Coronary artery (tissue), 2 donors: ENCODE results near the gene CPS1.

ENCODE experiments used
- DNase-seq: peaks from one replicate; pipeline ENCODE4 v3.0.0-alpha.2; 2017; ENCODE audit warnings: low spot score
- H3K27ac ChIP-seq, 2 donors: fragments of 200-600 bp; sonication (generic); one replicate each; pipeline ENCODE4 v1.5.1; 2016 to 2019
- H3K4me3 ChIP-seq: fragments of 200-600 bp; sonication (generic); 2 replicates; pipeline ENCODE4 v1.5.1; 2016; ENCODE audit warnings: mild to moderate bottlenecking, moderate library complexity
- TF ChIP-seq, protein P1 (sequence below): fragments of 200-600 bp; sonication (generic); IDR thresholded peaks from one replicate; pipeline ENCODE4 v1.5.1; 2019; ENCODE audit warnings: antibody characterized with exemption

The CPS1 gene

DNA sequence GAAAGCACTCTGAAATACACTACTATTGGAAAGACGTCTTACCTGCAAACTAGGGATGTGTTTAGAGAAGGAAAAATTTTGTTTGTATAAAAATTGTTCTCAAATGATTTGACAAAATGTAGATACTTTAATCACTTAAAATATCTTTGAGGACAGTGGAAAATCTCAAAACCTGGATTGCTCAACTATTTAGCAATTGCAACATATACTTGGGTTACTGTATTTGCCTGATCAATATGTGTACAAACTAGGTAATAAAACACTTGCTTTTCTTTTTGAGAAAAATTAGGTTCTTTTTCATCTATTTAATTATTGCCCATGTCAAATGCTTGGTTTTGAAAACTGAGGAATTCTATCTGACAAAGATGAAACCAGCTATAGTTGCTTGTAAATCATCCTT is 60.9 kb downstream of the CPS1 start:
- TF ChIP-seq, protein P1, sequence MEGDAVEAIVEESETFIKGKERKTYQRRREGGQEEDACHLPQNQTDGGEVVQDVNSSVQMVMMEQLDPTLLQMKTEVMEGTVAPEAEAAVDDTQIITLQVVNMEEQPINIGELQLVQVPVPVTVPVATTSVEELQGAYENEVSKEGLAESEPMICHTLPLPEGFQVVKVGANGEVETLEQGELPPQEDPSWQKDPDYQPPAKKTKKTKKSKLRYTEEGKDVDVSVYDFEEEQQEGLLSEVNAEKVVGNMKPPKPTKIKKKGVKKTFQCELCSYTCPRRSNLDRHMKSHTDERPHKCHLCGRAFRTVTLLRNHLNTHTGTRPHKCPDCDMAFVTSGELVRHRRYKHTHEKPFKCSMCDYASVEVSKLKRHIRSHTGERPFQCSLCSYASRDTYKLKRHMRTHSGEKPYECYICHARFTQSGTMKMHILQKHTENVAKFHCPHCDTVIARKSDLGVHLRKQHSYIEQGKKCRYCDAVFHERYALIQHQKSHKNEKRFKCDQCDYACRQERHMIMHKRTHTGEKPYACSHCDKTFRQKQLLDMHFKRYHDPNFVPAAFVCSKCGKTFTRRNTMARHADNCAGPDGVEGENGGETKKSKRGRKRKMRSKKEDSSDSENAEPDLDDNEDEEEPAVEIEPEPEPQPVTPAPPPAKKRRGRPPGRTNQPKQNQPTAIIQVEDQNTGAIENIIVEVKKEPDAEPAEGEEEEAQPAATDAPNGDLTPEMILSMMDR = no peak
- Histone ChIP-seq H3K27ac (no peak overlapping the region), H3K4me3 (no peak overlapping the region)
- no peak for DNase-seq

DNA sequence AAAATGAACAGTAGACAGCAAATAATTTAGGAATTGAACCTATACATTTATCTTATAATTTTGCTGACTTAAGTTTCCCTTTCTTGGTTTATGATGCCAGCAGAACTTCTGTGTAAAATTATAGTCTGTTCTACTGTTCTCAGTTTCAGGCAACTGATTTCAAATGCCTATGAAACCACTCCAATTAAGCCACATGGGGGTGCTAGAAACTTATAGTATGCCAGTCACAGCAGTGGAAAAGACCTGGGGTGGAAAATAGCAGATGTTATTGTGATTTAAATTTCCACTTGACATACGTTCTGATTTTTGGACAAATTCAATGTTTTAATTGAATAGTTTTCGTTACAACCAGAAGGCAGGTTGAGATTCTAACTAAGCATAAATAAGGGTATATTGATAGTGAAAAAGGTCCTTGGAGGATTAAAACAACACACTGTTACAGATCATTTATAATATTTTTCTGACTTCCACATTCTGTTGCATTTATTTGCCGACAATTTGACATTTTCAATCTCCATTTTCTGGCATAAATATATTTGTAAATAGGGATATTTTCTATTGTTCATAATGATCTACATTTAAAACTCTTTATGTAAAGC is 61.4 kb downstream of the CPS1 start:
- no peak for DNase-seq
- H3K4me3 ChIP-seq = no peak overlapping the region
- TF ChIP-seq, protein P1 = peak; percentile 33
- no peak overlapping the region for H3K27ac ChIP-seq

DNA sequence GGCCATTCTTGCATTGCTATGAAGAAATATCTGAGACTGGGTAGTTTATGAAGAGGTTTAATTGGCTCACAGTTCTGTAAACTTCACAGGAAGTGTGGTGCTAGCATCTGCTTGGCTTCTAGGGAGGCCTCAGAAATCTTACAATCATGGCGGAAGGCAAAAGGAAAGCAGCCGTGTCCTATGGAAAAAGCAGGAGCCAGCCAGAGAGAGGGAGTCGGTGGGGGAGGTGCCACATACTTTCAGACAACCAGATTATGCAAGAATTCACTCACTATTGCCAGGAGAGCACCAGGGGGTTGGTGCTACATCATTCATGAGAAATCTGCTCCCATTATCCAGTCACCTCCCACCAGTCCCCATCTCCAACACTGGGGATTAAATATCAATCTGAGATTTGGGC is 64.1 kb downstream of the CPS1 start:
- H3K4me3 ChIP-seq = no peak overlapping the region
- TF ChIP-seq, protein P1 = no peak
- no peak overlapping the region for H3K27ac ChIP-seq
- no peak for DNase-seq

DNA sequence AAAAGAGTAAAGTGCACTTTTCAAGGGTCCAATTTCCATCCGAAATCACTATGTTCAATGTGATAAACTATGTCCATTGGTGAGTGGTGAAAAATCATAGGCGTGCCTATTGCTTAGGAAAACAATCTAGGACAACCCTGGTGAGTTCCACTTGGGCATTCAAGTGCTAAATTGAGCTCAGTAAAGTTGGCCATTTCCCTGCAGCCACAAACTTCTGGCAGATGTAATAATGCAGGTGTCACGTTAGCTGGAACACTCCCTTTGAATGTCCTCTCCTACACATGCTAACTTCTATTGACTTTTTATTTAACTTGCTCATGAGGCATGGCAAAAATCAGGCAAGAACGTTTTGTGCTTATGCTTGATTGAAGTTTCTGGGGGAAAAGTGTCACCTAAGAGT is 67.1 kb downstream of the CPS1 start:
- Histone ChIP-seq H3K27ac (no peak overlapping the region), H3K4me3 (no peak overlapping the region)
- TF ChIP-seq, protein P1 = no peak
- DNase-seq = no peak

DNA sequence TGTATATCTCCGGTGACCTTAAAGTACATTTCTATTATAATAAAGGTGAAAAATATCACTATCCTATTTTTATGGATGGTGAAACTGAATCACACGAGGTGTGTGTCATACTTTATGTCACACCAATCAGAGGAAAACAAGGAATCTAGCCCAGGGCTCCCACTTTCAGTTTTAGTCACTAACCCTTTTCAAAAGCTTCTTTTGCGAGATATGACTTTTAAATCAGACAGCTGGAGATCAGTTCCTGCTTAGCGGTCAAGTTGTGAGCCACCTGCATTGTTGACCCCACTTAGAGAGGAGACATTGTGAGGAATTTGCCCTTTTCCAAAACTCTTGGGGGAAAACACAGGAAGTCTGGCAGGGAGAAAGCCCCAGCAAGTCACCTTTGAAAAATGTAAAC is 70.5 kb downstream of the CPS1 start:
- DNase-seq = no peak
- TF ChIP-seq, protein P1 = no peak
- Histone ChIP-seq H3K27ac (no peak overlapping the region), H3K4me3 (no peak overlapping the region)

DNA sequence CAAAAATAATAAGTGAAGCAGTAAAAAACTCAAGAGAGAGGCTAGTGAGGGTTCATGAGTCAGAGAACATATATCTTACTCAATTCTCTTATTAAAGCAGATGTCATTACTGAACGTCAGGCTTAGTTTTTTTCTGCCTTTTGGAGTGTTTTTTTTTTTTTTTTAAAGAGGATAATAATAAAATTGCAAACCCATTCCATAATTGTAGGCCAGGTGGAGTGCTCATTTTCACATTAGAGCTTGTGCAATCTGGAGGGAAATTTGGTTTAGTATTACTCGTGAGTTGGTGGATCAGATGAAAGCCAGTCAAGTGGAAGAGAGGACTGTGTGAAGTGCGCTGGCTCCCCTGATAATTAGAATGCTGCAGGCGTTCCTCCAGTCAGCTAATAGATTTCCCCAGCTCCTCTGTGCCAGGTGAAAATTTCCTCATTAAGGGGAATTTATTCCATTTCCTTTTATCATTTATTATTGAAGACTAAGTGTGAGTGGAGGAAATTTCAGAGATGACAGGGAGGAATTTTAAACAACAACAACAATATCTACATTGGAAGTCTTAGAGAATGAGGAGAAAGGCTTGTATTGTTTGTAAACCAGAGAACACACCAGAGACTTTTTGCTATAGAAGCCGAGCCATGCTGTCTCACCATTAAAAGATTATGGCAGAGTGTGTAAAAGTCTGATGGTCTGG is 74.6 kb downstream of the CPS1 start:
- TF ChIP-seq, protein P1 = no peak
- Histone ChIP-seq H3K4me3 (no peak overlapping the region), H3K27ac (no peak overlapping the region)
- DNase-seq = no peak

DNA sequence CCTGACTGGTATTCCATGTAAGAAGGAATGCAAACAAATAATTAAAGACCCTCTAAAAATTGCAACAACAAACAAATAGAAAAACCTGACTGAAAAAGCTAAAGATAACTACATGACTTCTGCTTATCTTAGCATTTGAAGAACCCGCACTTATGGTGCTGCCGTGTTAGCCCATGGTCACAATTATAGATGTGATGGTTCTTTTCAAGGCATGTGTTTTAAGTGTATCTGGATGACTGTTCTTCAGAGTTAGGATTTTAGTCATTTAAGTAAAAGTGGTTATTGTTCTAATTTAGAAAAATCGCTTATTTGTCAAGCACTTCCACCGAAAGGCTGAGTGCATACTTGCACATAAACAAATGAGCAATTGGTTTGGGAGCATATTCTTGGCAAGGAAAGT is 77.3 kb downstream of the CPS1 start:
- Histone ChIP-seq H3K4me3 (no peak overlapping the region), H3K27ac (no peak overlapping the region)
- no peak for DNase-seq
- TF ChIP-seq, protein P1 = no peak
